ENCODE measurements around the gene BIRC7. TPM values are rescaled to one million over a fixed set of nuclear protein-coding genes. Genes with fewer than 3 reads are reported as not detected.

Gene BIRC7
- total RNA-seq, 1 donor from 2014 or later, result 0.12 TPM

DNA sequence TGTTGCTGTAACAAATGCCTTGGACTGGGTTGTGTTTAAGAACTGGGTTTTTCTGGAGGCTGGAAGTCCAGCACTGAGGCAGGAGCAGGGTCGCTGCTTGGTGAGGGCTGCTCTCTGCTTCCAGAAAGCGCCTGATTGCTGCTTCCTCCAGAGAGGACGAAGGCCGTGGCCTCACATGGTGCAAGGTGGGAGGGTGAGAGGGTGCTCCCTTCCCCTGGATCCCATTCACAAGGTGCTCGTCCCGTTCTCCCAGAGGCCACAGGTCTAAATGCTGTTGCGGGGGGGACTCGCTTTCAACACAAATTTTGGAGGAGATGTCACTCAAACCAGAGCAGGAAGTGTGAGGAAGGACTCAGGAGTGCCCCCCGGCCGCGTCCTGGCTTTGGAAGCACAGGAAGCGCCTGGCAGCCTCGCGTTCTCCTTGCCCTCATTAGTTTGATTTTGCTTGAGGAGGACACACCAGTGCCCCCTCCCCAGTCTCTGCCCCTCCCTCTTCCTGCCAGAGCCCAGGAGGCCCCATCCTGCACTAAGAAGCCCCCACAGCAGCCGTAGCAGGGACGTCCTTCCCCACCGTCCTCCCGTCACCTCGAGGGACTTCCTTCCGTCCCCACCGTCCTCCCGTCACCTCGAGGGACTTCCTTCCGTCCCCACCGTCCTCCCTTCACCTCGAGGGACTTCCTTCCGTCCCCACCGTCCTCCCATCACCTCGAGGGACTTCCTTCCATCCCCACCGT is 26.3 kb downstream of the BIRC7 start:
- DNase-seq (ENCODE audit: extremely low read depth, low read depth, low spot score), result no peak

- no peak for DNase-seq (ENCODE audit: extremely low read depth, low read depth, low spot score)
Measured at GRCh38 chr20:63262836-63263235, 27.1 kb downstream of the BIRC7 start.

- no peak for DNase-seq (ENCODE audit: extremely low read depth, low read depth, low spot score)
Measured at GRCh38 chr20:63264000-63264399, 28.3 kb downstream of the BIRC7 start.

DNA sequence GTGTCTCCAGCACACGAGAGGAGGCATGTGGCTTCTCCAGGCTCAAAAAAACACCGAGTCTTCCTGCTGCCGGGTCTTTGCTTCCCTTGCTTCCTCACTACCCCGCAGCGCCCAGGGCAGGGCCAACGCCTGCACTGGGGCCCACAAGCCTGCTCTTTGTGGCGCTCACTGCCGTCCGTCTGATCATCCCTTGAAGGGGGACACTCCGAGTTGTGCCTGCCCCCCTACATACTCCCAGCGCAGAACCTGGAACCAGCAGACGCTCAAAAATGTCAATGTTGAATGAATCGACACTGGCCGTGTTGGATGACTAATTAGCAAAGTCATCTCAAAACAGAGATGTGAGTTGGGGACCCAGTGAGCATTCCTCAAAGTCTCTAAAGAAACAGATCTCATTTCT is 28.8 kb downstream of the BIRC7 start:
- DNase-seq (ENCODE audit: extremely low read depth, low read depth, low spot score), result no peak

- DNase-seq (ENCODE audit: extremely low read depth, low read depth, low spot score), result no peak
Measured at GRCh38 chr20:63265891-63266515, 30.3 kb downstream of the BIRC7 start.

DNA sequence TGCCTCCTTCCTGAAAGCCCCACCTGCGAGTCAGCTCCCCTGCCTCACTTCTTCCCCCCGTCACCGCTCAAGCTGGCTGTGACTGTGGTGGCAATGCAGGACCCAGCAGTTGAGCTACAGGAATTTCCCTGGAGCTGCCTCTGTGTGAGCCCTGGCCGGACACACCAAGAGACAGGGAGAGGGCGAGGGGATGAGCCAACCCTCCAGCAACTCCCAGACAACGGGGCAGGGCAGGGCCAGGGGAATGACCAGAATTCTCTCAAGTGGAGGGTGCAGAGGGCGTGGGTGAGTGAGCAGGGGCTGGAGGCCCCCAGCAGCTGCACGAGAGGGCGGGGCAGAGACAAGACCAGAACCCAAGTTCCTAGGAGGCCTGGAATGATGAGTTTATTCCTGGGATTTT is 32.0 kb downstream of the BIRC7 start:
- no peak for DNase-seq (ENCODE audit: extremely low read depth, low read depth, low spot score)

- no peak for DNase-seq (ENCODE audit: extremely low read depth, low read depth, low spot score)
Measured at GRCh38 chr20:63268256-63268655, 32.6 kb downstream of the BIRC7 start.

DNA sequence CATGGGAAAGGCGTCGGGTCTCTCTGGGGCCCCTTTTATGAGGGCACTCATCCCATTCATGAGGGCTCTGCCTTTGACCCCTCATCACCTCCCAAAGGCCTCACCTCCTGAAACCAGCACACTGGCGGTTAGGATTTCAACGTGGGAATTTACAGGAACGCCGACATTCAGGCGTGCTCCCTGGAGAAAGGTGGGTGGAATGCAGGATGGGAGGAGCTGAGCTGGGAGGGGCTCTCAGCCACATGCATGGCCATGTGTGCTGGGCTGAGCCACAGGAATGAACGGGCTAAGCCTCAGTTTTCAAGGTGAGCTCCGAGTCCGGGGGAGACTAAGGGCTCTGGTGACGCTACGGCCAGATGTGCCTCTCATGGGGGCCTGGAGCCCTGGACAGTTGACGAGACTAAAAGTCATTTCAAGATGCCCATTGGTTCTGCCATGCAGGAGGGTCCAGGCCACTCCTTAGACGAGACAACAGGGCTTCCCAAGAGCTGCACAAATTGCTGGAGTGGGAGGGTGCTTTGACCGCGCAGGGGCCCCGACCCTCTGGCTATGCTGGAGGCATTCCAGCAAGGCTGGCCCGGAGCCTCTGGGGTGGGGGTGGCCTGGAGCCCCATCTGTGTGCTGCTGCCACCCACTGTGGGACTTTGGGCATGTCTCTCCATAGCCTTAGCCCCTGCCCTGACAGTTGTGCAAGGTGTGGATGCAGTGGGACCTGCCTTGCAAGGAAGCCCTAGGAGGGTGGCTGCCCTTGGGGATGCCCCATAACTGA is 33.1 kb downstream of the BIRC7 start:
- no peak for DNase-seq (ENCODE audit: extremely low read depth, low read depth, low spot score)

- DNase-seq (ENCODE audit: extremely low read depth, low read depth, low spot score), result no peak
Measured at GRCh38 chr20:63269724-63270123, 34.0 kb downstream of the BIRC7 start.

DNA sequence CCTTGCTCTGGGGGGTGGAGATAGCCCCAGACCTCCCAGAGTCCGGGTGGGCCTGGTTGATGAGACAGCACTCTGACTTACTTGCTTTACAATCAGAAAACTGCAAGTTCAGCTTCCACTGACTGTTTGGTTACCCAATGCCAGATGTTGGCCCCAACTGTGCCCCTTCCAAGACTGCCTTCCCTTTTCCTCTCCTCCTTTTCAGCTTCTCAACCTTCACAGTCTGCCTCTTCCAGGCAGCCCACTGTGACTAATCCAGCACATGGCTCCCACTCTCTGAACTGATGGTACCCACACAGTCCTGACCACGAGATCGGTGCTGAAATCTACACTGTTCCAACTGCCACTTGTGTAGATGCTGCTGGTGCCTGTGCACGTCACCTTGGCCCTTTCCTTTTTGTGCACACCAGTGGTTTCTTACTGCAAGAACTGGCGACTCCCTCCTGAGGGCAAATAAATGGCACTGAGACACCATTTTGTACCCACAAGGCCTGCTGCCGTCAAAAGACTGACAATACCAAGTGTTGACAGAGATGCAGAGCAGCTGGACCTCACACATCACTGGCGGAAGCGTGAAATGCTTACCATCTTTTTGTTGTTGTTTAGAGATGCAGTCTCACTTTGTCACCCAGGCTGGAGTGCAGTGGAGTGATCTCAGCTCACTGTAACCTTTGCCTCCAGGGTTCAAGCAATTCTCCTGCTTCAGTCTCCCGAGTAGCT is 35.1 kb downstream of the BIRC7 start:
- no peak for DNase-seq (ENCODE audit: extremely low read depth, low read depth, low spot score)

GRCh38 chr20:63272105-63273058 is 36.7 kb downstream of the BIRC7 start, which contains the start of gene ARFGAP1:
ARFGAP1 (plus strand) TSS chr20:63272813; CDS start chr20:63275581, 2,768 bp downstream.
- DNase-seq (ENCODE audit: extremely low read depth, low read depth, low spot score), result no peak

DNA sequence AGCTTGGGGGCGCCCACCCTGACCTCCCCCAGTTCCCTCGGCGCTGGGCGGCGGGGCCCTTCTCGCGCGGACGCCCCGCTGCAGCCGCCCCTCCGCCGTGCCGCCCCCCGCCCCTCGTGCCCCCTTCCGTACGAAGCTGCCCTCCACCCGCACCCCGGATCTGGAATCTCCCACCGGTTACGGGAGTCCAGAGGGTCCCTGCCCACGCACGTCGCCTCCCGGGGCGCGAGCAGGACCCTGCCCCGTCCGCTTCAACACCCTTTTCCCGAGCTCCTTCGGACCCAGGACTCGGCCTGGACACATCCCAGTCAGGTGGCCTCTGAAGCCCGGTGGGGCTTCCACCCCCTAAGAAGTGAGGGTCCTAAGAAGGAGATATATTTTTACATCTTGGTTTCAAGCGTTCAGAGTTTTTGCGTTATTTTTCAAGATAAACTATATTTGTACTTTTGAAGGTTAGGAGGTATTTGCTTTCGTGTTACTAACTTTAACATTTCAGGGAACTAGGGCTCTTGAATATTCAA is 37.4 kb downstream of the BIRC7 start:
- no peak for DNase-seq (ENCODE audit: extremely low read depth, low read depth, low spot score)

- DNase-seq (ENCODE audit: extremely low read depth, low read depth, low spot score), result no peak
Measured at GRCh38 chr20:63273635-63274380, 38.1 kb downstream of the BIRC7 start.

- no peak for DNase-seq (ENCODE audit: extremely low read depth, low read depth, low spot score)
Measured at GRCh38 chr20:63274381-63275228, 38.9 kb downstream of the BIRC7 start.

DNA sequence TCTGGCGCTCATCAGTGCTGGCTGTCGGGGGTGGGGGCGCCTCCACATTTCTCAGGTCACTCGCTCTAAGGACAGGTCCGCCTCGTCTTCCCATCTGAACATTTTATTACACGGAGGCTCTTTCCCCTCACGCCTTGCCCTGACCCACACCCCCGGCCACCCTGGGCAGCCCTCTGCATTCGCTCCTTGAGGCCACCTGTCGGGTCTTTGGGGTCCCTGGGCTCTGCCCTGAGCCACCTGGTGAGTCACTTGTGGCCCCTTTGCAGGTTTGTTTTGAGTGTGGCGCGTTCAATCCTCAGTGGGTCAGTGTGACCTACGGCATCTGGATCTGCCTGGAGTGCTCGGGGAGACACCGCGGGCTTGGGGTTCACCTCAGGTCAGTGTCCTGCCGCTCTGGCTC is 40.1 kb downstream of the BIRC7 start:
- DNase-seq (ENCODE audit: extremely low read depth, low read depth, low spot score), result no peak

GRCh38 chr20:63276956-63277355 is 41.3 kb downstream of the BIRC7 start:
- no peak for DNase-seq (ENCODE audit: extremely low read depth, low read depth, low spot score)

DNA sequence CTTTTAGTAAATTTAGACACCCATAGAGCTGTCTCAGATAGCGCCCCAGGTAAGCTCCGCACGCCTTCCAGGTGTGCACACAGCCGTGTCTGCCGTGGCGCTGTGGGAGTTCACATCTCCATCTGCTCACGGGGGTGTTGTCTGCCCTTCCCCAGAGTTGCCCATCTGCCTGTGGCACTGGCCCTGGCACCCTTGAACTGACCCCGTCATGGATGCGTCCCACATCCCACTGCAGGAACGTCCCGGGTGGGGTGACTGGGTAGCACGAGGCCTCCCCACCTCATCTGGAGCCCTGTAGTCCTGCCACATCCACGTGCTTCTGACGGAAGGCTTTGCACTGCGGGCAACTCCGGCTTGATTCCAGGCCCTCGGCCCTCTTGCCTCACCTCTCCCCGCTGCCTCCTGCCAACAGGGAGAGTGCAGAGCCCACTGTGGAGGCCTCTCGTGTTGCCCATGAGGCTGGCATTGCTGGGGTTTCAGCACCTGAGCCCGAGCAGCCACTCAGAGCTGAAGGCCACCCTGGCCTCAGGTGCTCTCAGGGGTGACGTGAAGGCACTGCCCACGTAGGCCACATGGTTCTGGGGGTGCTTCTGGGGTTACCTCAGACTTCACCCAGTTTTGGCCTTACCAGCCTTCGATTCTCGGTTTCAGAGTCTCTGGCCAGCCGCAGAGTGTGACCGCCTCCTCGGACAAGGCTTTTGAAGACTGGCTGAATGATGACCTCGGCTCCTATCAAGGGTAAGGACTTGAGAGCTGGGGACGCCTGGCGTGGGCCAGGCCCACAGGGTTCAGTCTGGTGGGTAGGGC is 42.0 kb downstream of the BIRC7 start:
- no peak for DNase-seq (ENCODE audit: extremely low read depth, low read depth, low spot score)
